Heart left ventricle (tissue), 13 donors: ENCODE data around the gene WDSUB1.

ENCODE experiments used
- POLR2A ChIP-seq, 2 donors: fragments of 450-650 bp; IDR thresholded peaks; one replicate each; pipeline ENCODE4 v1.6.1; 2017; ENCODE audit warnings: antibody characterized with exemption in 2 of 2, mild to moderate bottlenecking in 2 of 2, moderate library complexity in 2 of 2
- TF ChIP-seq, protein P1 (sequence below), 12 donors: fragments of 200-600 bp; sonication (generic) in 4 of 12; IDR thresholded peaks; one replicate each; pipeline versions ENCODE4 v1.5.0 to v1.8.0; 2018 to 2022; ENCODE audit warnings: antibody characterized with exemption in 12 of 12, mild to moderate bottlenecking in 5 of 12
- donor health status: ischemic (EF 13 %, LVEDD 7.1; RV severe dilation, severe dysfunction).
- donor health status: DM: no; HTN: yes; CAD: no.
- donor health status: DM: no; HTN: no; CAD: no.
- donor health status: ischemic (EF 25% LVEDD 6.9; RV normal size, moderate dysfunction).
- donor health status: ischemic (EF 25% LVEDD 5.7; RV mildly dilated, moderate dysfunction).
- donor health status: ischemic (EF 35%, LVEDD 5.7; RV mildly dilated, moderate dysfunction).
- donor health status: nonischemic (EF 11% LVEDD 7.7; RV severe dilation, severe dysfunction).
- donor health status: DM: yes; HTN: yes; CAD: no.
- donor health status: PGD.
- donor health status: ischemic (EF 29% LVEDD 5.4; RV normal size, mild dysfunction).
- donor health status: nonischemic (EF 23%, LVEDD 6.1; RV moderate dilation, normal function).

DNA sequence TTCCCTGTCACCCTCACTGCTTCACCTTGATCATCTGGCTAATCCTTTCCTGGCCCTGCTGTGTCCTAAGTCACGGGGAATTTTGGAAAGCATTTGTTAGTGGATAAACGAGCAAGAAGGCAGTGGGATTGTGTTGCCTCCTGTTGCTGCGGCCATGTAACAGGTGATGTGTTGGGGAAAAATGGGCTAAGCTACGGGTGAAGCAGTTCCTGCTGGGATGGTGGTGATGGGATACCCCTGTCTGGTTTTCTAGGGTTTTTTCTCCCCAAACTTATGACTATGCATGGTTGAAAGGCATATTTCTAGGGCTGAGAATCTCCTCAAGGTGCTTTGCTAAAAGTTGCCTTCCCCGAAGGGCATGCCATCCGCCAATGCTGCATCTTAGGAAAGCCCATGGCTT is 68.1 kb downstream of the WDSUB1 start:
- TF ChIP-seq POLR2A (IDR thresholded peaks at IDR 0.05) = no peak
- TF ChIP-seq, protein P1, sequence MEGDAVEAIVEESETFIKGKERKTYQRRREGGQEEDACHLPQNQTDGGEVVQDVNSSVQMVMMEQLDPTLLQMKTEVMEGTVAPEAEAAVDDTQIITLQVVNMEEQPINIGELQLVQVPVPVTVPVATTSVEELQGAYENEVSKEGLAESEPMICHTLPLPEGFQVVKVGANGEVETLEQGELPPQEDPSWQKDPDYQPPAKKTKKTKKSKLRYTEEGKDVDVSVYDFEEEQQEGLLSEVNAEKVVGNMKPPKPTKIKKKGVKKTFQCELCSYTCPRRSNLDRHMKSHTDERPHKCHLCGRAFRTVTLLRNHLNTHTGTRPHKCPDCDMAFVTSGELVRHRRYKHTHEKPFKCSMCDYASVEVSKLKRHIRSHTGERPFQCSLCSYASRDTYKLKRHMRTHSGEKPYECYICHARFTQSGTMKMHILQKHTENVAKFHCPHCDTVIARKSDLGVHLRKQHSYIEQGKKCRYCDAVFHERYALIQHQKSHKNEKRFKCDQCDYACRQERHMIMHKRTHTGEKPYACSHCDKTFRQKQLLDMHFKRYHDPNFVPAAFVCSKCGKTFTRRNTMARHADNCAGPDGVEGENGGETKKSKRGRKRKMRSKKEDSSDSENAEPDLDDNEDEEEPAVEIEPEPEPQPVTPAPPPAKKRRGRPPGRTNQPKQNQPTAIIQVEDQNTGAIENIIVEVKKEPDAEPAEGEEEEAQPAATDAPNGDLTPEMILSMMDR (IDR thresholded peaks at IDR 0.05) = no peak
